ENCODE data around the gene ATXN7L2. TPM values are rescaled to one million over a fixed set of nuclear protein-coding genes. Genes with fewer than 3 reads are reported as not detected.

ATXN7L2 gene
- total and polyA plus RNA-seq, 4 donors: 0.61 to 1.7 (median 1.3) TPM

DNA sequence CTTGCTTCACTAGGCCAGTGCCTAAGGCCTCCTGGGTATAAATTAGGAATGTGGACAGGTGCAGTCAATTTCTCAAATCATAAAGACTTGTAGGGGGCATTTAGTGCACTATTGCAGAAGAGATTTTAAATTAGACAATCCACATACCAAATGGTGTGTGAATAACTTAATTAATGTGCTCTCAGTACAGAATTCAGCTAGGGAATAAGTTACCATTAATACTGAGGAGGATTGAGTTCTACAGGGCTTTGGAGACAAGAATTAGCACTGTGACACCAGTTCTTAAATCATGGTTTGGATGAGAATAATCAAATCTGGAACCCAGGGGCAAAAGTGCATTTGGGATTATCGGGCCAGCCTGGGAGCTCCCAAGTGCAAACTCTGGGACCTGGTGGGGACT is 15.6 kb upstream of the ATXN7L2 start:
- Histone ChIP-seq H3K27ac (ENCODE audit: low read depth in 1 of 2, low read length in 2 of 2) (no peak overlapping the region), H3K4me3 (ENCODE audit: low read depth in 1 of 3, low read length in 3 of 3) (no peak overlapping the region), H3K36me3 (ENCODE audit: control insufficient read depth in 4 of 4, insufficient read depth in 3 of 4, low read depth in 1 of 4, low read length in 3 of 4) (no peaks in the 10 kb centered on the region), H3K9ac (ENCODE audit: low read depth in 1 of 2, low read length in 2 of 2) (no peak overlapping the region), H3K9me3 (ENCODE audit: control insufficient read depth in 4 of 4, low read length in 3 of 4) (no peaks in the 10 kb centered on the region), H3K27me3 (ENCODE audit: control insufficient read depth in 4 of 4, insufficient read depth in 4 of 4, low read length in 3 of 4) (peaks cover 0 to 3% (median 0%) of the 10 kb centered on the region in 4 donors), H3K4me1 (ENCODE audit: control insufficient read depth in 4 of 4, insufficient read depth in 4 of 4, low read length in 3 of 4) (peaks cover 0 to 9% (median 2%) of the 10 kb centered on the region in 4 donors)
- WGBS: 89% methylated on average over 1 of the region's 1 CpG
- no peak for DNase-seq (ENCODE audit: low spot score)
- TF ChIP-seq TAF1 (conservative IDR thresholded peaks at IDR 0.05): no peak
- TF ChIP-seq EGR1 (IDR thresholded peaks at IDR 0.05; ENCODE audit: low read depth in 2 of 2): no peak
- TF ChIP-seq HNF4A (conservative IDR thresholded peaks at IDR 0.05): no peak

GRCh38 chr1:109468903-109469302 is 14.8 kb upstream of the ATXN7L2 start:
- Histone ChIP-seq H3K27ac (ENCODE audit: low read depth in 1 of 2, low read length in 2 of 2) (no peak overlapping the region), H3K4me1 (ENCODE audit: control insufficient read depth in 4 of 4, insufficient read depth in 4 of 4, low read length in 3 of 4) (peaks cover 0 to 9% (median 2%) of the 10 kb centered on the region in 4 donors), H3K36me3 (ENCODE audit: control insufficient read depth in 4 of 4, insufficient read depth in 3 of 4, low read depth in 1 of 4, low read length in 3 of 4) (no peaks in the 10 kb centered on the region), H3K9ac (ENCODE audit: low read depth in 1 of 2, low read length in 2 of 2) (no peak overlapping the region), H3K27me3 (ENCODE audit: control insufficient read depth in 4 of 4, insufficient read depth in 4 of 4, low read length in 3 of 4) (peaks cover 0 to 3% (median 0%) of the 10 kb centered on the region in 4 donors), H3K4me3 (ENCODE audit: low read depth in 1 of 3, low read length in 3 of 3) (no peak overlapping the region), H3K9me3 (ENCODE audit: control insufficient read depth in 4 of 4, low read length in 3 of 4) (no peaks in the 10 kb centered on the region)
- DNase-seq (ENCODE audit: low spot score): no peak
- 36% methylated on average over 2 of the region's 2 CpGs for WGBS
- TF ChIP-seq, protein P1, sequence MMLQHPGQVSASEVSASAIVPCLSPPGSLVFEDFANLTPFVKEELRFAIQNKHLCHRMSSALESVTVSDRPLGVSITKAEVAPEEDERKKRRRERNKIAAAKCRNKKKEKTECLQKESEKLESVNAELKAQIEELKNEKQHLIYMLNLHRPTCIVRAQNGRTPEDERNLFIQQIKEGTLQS (IDR thresholded peaks at IDR 0.05): no peak

- Histone ChIP-seq H3K27ac (ENCODE audit: low read depth in 1 of 2, low read length in 2 of 2) (no peak overlapping the region), H3K4me1 (ENCODE audit: control insufficient read depth in 4 of 4, insufficient read depth in 4 of 4, low read length in 3 of 4) (peaks cover 0 to 9% (median 2%) of the 10 kb centered on the region in 4 donors), H3K9me3 (ENCODE audit: control insufficient read depth in 4 of 4, low read length in 3 of 4) (no peaks in the 10 kb centered on the region), H3K36me3 (ENCODE audit: control insufficient read depth in 4 of 4, insufficient read depth in 3 of 4, low read depth in 1 of 4, low read length in 3 of 4) (no peaks in the 10 kb centered on the region), H3K27me3 (ENCODE audit: control insufficient read depth in 4 of 4, insufficient read depth in 4 of 4, low read length in 3 of 4) (peaks cover 0 to 3% (median 0%) of the 10 kb centered on the region in 4 donors), H3K9ac (ENCODE audit: low read depth in 1 of 2, low read length in 2 of 2) (no peak overlapping the region), H3K4me3 (ENCODE audit: low read depth in 1 of 3, low read length in 3 of 3) (no peak overlapping the region)
- DNase-seq (ENCODE audit: low spot score): no peak
- TF ChIP-seq TAF1 (conservative IDR thresholded peaks at IDR 0.05) (no peak), SP1 (IDR thresholded peaks at IDR 0.05) (no peak), EGR1 (IDR thresholded peaks at IDR 0.05; ENCODE audit: low read depth in 2 of 2) (no peak), RAD21 (IDR thresholded peaks at IDR 0.05) (no peak)
- TF ChIP-seq, protein P1 (IDR thresholded peaks at IDR 0.05): no peak
- WGBS: 82% methylated on average over 6 of the region's 6 CpGs
These were observed 13.5 kb upstream of the ATXN7L2 start for GRCh38 chr1:109470245-109470644.

- Histone ChIP-seq H3K9me3 (ENCODE audit: control insufficient read depth in 4 of 4, low read length in 3 of 4) (no peaks in the 10 kb centered on the region), H3K4me3 (ENCODE audit: low read depth in 1 of 3, low read length in 3 of 3) (no peak overlapping the region), H3K27me3 (ENCODE audit: control insufficient read depth in 4 of 4, insufficient read depth in 4 of 4, low read length in 3 of 4) (no peaks in the 10 kb centered on the region), H3K4me1 (ENCODE audit: control insufficient read depth in 4 of 4, insufficient read depth in 4 of 4, low read length in 3 of 4) (no peaks in the 10 kb centered on the region), H3K36me3 (ENCODE audit: control insufficient read depth in 4 of 4, insufficient read depth in 3 of 4, low read depth in 1 of 4, low read length in 3 of 4) (peaks cover 0 to 2% (median 0%) of the 10 kb centered on the region in 4 donors), H3K27ac (ENCODE audit: low read depth in 1 of 2, low read length in 2 of 2) (no peak overlapping the region), H3K9ac (ENCODE audit: low read depth in 1 of 2, low read length in 2 of 2) (no peak overlapping the region)
- TF ChIP-seq ZBTB33 (IDR thresholded peaks at IDR 0.05): no peak
- no peak for TF ChIP-seq HNF4G (IDR thresholded peaks at IDR 0.05)
- TF ChIP-seq, protein P2, sequence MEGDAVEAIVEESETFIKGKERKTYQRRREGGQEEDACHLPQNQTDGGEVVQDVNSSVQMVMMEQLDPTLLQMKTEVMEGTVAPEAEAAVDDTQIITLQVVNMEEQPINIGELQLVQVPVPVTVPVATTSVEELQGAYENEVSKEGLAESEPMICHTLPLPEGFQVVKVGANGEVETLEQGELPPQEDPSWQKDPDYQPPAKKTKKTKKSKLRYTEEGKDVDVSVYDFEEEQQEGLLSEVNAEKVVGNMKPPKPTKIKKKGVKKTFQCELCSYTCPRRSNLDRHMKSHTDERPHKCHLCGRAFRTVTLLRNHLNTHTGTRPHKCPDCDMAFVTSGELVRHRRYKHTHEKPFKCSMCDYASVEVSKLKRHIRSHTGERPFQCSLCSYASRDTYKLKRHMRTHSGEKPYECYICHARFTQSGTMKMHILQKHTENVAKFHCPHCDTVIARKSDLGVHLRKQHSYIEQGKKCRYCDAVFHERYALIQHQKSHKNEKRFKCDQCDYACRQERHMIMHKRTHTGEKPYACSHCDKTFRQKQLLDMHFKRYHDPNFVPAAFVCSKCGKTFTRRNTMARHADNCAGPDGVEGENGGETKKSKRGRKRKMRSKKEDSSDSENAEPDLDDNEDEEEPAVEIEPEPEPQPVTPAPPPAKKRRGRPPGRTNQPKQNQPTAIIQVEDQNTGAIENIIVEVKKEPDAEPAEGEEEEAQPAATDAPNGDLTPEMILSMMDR (IDR thresholded peaks at IDR 0.05; ENCODE audit: low read depth, low read length, missing input control): no peak
- no peak for TF ChIP-seq FOXA1 (IDR thresholded peaks at IDR 0.05)
- TF ChIP-seq YY1 (IDR thresholded peaks at IDR 0.05): no peak
- no peak for TF ChIP-seq EGR1 (IDR thresholded peaks at IDR 0.05; ENCODE audit: low read depth in 2 of 2)
- no peak for TF ChIP-seq RAD21 (IDR thresholded peaks at IDR 0.05)
- TF ChIP-seq, protein P1 (IDR thresholded peaks at IDR 0.05): no peak
- TF ChIP-seq RXRA (IDR thresholded peaks at IDR 0.05): no peak
- no peak for TF ChIP-seq FOXA2 (IDR thresholded peaks at IDR 0.05)
- no peak for TF ChIP-seq GABPA (IDR thresholded peaks at IDR 0.05 in 1 of 2, conservative IDR thresholded peaks at IDR 0.05 in 1 of 2)
- no peak for TF ChIP-seq TAF1 (conservative IDR thresholded peaks at IDR 0.05)
- 62% methylated on average over 3 of the region's 3 CpGs for WGBS
- DNase-seq (ENCODE audit: low spot score): no peak
These were observed 10.9 kb upstream of the ATXN7L2 start for GRCh38 chr1:109472779-109473178.

Measured in liver (tissue), 9 donors.